ENCODE measurements around the gene PCSK5. TPM values are rescaled to one million over a fixed set of nuclear protein-coding genes. Genes with fewer than 3 reads are reported as not detected.
"Not testable (repeated sequence)": the region's sequence is repeated elsewhere in the genome, so short reads cannot be mapped to it uniquely, and the experiment has no call there.

PCSK5 gene
- total RNA-seq, 4 donors from 2014 or later = 6.5 to 24.3 (median 12.4) TPM

DNA sequence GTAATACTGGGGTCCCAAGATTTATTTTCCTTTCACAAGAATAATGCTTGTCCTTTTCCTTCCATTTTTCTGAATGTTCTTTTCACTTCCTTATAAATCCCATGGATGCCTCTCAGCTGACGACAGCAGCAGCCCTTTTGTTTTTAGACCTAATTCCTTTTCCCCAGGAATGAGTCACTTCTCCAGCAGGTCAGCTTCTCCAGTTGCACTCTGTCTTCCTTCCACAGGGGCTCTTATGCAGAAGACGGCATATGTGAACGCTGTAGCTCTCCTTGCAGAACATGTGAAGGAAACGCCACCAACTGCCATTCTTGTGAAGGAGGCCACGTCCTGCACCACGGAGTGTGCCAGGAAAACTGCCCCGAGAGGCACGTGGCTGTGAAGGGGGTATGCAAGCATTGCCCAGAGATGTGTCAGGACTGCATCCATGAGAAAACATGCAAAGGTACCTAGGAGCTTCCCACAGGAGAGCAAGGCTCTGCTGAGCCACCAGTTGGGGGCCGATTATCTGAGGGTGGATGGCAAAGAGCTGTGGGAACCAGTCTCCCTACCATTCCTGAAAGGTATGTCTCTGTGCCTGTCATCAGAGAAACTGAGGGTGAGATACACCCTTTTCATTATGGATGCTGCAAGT, 430.8 kb downstream of the PCSK5 start:
- Histone ChIP-seq H3K27ac (no peak overlapping the region), H3K9me3 (no peaks in the 10 kb centered on the region), H3K4me3 (no peak overlapping the region), H3K4me1 (no peaks in the 10 kb centered on the region), H3K27me3 (no peaks in the 10 kb centered on the region), H3K36me3 (no peaks in the 10 kb centered on the region)
- no peak for DNase-seq
- TF ChIP-seq, protein P1, sequence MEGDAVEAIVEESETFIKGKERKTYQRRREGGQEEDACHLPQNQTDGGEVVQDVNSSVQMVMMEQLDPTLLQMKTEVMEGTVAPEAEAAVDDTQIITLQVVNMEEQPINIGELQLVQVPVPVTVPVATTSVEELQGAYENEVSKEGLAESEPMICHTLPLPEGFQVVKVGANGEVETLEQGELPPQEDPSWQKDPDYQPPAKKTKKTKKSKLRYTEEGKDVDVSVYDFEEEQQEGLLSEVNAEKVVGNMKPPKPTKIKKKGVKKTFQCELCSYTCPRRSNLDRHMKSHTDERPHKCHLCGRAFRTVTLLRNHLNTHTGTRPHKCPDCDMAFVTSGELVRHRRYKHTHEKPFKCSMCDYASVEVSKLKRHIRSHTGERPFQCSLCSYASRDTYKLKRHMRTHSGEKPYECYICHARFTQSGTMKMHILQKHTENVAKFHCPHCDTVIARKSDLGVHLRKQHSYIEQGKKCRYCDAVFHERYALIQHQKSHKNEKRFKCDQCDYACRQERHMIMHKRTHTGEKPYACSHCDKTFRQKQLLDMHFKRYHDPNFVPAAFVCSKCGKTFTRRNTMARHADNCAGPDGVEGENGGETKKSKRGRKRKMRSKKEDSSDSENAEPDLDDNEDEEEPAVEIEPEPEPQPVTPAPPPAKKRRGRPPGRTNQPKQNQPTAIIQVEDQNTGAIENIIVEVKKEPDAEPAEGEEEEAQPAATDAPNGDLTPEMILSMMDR (IDR thresholded peaks at IDR 0.05) = no peak
- no peak for TF ChIP-seq POLR2A (IDR thresholded peaks at IDR 0.05)
- intact Hi-C loops (cut with DNase I; ENCODE audit: low total_unique reads) = no loop called here

DNA sequence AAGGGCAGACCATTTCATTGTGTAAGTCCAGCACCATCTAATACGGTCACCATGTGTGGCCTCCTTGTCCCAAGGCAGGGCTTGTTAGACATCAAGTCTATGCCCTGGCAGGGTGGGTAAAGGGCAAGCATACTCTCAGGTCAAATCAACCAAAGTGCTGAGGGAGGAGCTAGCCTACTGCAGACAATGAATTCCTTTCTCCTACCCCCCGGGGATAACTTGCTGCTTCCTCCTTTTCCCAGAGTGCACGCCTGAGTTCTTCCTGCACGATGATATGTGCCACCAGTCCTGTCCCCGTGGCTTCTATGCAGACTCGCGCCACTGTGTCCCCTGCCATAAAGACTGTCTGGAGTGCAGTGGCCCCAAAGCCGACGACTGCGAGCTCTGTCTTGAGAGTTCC, 432.3 kb downstream of the PCSK5 start:
- Histone ChIP-seq H3K36me3 (no peaks in the 10 kb centered on the region), H3K4me3 (no peak overlapping the region), H3K9me3 (no peaks in the 10 kb centered on the region), H3K27me3 (no peaks in the 10 kb centered on the region), H3K27ac (no peak overlapping the region), H3K4me1 (no peaks in the 10 kb centered on the region)
- DNase-seq = no peak
- intact Hi-C loops (cut with DNase I; ENCODE audit: low total_unique reads) = no loop called here
- TF ChIP-seq POLR2A (IDR thresholded peaks at IDR 0.05) = no peak
- TF ChIP-seq, protein P1 (IDR thresholded peaks at IDR 0.05) = no peak

DNA sequence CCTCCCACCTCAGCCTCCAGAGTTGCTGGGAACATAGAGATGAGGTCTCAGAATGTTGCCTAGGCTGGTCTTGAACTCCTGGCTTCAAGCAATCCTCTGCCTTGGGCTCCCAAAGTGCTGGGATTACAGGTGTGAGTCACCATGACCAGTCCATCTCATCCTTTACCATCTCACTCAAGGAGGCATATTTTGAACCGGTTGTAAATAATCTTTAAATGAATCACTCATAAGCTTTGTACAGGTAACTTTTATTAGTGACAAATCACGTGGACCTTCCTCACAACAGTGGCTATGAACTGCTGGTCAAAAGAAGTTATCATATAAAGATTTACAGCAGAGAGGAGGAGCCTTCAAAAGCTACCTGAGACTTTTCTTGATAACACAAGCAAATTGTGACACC, 433.0 kb downstream of the PCSK5 start:
- no peaks in the 10 kb centered on the region for H3K36me3 ChIP-seq
- no peaks in the 10 kb centered on the region for H3K9me3 ChIP-seq
- intact Hi-C loops (cut with DNase I; ENCODE audit: low total_unique reads) = no loop called here
- no peak for TF ChIP-seq POLR2A (IDR thresholded peaks at IDR 0.05)
- TF ChIP-seq, protein P1 (IDR thresholded peaks at IDR 0.05) = no peak
- no peaks in the 10 kb centered on the region for H3K4me1 ChIP-seq
- no peak overlapping the region for H3K27ac ChIP-seq
- no peak overlapping the region for H3K4me3 ChIP-seq
- DNase-seq = no peak
- no peaks in the 10 kb centered on the region for H3K27me3 ChIP-seq

DNA sequence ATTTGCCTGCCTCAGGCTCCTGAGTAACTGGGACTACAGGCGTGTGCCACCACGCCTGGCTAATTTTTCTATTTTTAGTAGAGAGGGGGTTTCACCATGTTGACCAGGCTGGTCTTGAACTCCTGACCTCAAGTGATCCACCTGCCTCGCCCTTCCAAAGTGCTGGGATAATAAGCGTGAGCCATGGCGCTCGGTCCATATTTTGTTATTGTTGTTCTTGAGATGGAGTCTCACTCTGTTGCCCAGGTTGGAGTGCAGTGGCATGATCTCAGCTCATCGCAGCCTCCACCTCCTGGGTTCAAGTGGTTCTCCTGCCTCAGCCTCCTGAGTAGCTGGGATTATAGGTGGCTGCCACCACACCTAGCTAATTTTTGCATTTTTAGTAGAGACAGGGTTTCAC, 433.6 kb downstream of the PCSK5 start:
- H3K4me3 ChIP-seq; H3K27me3 ChIP-seq; H3K9me3 ChIP-seq; DNase-seq; intact Hi-C loops (cut with DNase I; ENCODE audit: low total_unique reads); H3K4me1 ChIP-seq; H3K27ac ChIP-seq; H3K36me3 ChIP-seq: not testable (repeated sequence)

DNA sequence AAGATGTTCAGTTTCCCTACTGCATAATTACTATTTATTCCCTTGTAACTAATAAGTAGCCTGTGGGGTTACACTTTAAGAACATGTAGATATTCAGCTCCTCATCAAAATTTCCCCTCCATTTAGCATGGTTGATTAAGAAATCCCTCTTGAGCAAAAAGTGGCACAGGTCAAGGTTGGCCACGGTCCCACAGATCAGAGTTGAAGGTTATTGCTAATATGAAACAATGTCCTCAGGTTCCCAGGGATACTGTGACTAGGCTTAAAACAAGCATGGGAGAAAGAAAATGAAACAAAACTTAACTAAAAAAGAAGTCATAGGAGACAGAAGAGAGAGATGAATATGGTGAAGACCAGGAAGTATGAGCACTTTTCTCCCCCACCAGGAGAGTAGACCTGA, 439.6 kb downstream of the PCSK5 start:
- no peak for TF ChIP-seq POLR2A (IDR thresholded peaks at IDR 0.05)
- intact Hi-C loops (cut with DNase I; ENCODE audit: low total_unique reads) = no loop called here
- H3K27me3 ChIP-seq = no peaks in the 10 kb centered on the region

DNA sequence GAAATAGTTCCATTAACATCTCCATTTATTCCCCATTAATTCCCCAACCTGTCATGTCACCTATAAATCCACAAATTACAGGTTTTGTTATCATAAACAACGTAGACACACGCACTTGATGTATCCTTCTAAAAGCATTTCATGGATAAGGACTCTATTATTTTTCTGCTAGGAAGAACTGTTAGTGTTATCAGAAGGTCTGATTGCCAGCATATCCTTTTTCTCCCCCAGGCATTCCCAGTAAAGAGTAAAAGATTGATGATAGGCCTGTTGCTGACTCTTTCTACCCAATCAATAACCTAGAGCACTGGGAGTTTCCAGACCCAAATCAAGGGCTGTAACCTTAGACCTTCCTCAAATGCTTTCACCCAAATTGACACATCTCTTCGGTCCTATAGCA, 442.9 kb downstream of the PCSK5 start:
- Histone ChIP-seq H3K9me3 (no peaks in the 10 kb centered on the region), H3K36me3 (no peaks in the 10 kb centered on the region), H3K27me3 (no peaks in the 10 kb centered on the region), H3K4me1 (no peaks in the 10 kb centered on the region), H3K4me3 (no peak overlapping the region), H3K27ac (no peak overlapping the region)
- TF ChIP-seq POLR2A (IDR thresholded peaks at IDR 0.05) = no peak
- TF ChIP-seq, protein P1 (IDR thresholded peaks at IDR 0.05) = no peak
- intact Hi-C loops (cut with DNase I; ENCODE audit: low total_unique reads) = no loop called here
- DNase-seq = no peak

More for the DNA sequence above, 439.6 kb downstream of the PCSK5 start:
- DNase-seq = no peak
- H3K4me1 ChIP-seq = no peaks in the 10 kb centered on the region
- no peaks in the 10 kb centered on the region for H3K9me3 ChIP-seq
- no peaks in the 10 kb centered on the region for H3K36me3 ChIP-seq
- no peak overlapping the region for H3K27ac ChIP-seq
- no peak overlapping the region for H3K4me3 ChIP-seq
